Measurements from ENCODE around the gene MRPS5.

The MRPS5 gene

GRCh38 chr2:95059656-95060370 lies 61.8 kb downstream of the MRPS5 start:
- DNase-seq, result peak; percentile 10

DNA sequence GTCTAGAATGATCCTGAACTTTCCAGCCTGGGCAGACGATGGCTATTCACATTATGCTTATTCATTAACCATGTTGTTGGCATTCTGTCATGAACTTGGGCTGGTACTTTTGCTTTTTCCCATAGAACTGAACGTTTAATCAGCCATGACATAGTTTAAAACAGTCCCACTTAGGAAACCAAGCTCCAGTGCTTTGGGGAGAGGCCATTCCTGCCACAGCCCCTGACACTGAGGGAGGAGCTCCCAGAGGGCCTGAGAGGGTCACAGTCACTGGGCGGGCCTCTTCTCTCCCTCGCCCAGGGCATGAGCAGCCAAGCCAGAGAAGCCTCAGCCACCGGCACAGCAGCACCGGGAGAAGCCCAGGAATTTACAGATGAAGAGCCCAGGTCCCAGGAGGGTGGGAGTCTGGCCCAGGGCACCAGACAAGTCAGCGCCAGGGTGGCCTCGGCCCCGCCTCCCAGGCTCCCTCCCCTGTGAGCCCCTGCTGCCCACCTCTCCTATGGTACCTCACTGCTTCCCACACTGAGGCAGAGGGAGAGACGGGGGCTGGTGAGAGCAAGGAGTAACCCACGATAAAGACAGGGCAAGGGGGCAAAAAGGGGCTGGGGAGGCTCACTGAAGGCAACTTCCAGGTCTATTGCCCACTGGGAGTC lies 62.5 kb downstream of the MRPS5 start:
- DNase-seq, result peak; percentile 18

DNA sequence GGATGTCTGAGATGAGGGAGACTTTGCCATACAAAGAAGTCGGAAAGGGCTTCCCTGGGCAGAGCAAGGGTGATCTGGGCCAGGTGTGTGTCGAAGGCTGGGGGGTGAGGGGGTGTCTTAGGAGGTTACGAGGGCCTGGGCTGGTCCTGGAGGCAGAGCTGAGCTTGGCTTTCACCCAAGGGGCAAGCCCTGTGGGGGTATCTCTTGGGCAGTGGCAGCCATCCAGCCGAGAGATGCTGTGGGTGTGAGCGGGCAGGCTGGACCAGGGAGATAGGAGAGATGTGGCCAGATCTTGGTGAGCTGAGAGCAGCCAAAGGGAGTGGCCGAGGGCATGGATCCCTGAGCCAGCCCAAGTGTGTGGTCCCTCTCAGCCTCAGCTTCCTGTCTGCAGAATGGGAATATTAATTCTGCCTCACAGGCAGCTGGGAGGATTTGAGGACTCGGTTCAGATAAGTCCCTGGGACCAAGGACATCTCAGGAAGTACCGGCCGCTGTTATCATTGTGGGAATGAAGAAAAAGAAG lies 63.1 kb downstream of the MRPS5 start:
- DNase-seq, result peak; percentile 14

GRCh38 chr2:95057535-95058370 lies 63.9 kb downstream of the MRPS5 start:
- peak; percentile 10 for DNase-seq

GRCh38 chr2:95056461-95057459 lies 64.8 kb downstream of the MRPS5 start:
- DNase-seq, result no peak

DNA sequence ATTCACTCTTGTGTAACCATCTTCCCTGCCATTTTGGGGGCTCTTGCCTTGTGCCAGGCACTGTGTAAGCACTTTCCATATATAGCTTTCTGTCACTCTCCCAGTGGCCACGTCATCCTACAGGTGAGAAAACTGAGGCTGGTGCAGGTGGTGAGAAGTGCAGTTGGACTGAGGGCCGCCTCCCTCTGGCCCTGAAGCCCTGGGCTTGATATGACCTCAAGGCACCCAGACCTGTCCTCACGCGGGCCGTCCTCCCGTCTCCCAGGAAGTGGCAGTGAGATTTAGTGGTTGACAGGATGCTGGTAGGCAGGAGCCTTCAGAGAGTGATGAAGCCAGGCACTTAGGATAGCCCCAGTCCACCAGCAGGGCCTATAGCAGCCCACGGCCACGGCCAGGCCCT lies 65.6 kb downstream of the MRPS5 start:
- no peak for DNase-seq

- DNase-seq, result no peak
Measured at GRCh38 chr2:95055262-95055661, 66.3 kb downstream of the MRPS5 start.

GRCh38 chr2:95054016-95054415 lies 67.6 kb downstream of the MRPS5 start:
- no peak for DNase-seq

- DNase-seq, result no peak
Measured at GRCh38 chr2:95053543-95053942, 68.1 kb downstream of the MRPS5 start.

DNA sequence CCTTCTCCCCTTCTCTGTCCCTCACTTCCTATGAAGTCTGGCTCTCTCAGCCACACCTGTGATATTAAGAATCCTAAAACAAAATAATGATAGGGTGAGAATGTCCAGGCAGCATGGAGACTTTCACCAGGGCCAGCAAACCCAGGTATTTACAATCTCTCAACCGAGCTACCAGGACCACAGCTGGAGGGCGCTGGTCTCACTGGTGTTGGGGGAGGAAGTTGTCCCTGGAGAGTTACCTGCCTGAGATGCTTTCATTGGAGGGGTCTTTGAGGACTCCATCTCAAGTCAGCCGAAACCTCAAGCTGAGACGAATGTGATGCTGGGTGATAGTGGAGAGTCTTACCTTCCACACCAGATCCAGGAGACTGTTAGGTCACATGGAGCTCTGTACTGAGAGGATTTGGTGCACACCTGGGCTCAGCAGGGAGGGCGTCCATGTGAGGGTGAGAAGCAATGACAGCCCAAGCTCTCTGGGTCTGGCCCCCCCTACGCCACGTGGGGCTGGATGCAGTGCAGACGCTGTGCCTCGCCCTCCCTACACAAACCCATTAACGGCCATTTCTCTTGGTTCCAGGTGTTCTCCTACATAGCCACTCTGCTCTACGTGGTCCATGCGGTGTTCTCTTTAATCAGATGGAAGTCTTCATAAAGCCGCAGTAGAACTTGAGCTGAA lies 68.7 kb downstream of the MRPS5 start:
- no peak for DNase-seq

DNA sequence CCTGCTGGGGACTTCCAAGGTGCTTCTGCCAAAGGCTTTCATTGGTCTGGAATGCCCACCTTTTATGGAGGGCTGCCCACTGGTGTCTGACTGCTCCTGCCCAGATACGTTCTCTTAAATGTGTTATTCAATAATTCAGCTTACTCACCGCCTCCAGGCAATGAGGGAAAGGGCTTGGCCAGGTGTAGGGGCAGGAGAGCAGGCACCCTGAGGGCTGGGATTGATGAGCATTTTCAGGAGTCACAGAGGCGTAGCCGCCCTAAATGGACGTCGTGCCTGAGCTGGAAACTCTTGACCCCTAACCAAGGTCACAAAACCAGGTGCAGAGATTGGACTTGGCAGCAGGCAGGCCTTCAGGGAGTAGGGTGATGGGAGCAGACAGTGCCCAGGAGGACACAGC lies 69.3 kb downstream of the MRPS5 start:
- DNase-seq, result no peak

DNA sequence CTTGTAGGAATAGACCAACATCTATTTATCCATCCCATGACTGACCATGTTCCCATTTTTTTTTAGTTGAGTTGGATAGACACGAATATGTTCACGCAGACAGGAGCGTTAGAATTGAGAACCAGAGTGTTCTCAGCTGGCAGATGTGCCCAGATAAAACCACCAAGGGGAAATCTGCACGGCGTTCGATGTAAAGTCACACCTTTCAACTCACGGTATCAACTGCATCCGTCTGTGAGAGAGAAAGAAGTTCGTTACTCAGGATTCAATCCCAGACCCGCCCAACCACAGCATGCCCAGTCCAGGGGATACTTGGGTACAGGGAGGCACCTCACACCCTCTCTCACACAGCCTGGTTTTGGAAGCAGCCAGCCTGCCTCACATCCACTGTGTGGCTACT lies 70.0 kb downstream of the MRPS5 start:
- DNase-seq, result no peak

- no peak for DNase-seq
Measured at GRCh38 chr2:95050385-95051300, 71.0 kb downstream of the MRPS5 start.

DNA sequence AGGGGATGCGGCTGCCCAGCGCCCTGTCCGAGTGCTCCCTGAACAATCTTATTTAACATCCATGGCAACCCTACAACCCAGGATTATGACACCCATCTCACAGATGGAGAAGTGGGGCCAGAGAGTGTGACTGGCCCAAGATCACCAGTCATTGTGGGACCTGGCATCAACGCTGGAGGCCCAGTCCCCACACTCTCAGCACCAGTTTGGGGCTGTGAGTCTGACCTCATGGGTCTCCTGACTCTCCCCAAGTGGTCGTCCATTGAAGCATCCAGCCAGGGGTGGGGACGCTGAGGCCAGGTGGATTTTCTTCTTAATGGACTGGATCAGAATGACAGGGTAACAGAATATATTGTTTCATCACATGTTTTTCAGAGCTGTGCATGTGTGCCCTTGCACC lies 71.6 kb downstream of the MRPS5 start:
- DNase-seq, result no peak

DNA sequence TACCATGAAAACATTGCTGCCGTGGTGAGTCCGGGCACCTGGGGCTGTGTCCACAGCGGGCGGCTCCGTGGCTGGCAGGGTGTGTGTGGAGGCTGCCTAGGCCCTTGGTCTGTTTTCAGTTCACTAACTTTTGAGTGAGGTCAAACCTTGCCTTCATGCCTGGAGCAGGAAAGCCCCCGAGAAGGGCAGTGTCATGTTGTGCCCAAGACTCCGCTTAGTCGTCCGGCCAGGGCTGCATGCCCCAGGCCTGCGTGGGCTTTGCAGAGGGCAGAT lies 72.0 kb downstream of the MRPS5 start:
- DNase-seq, result no peak

- DNase-seq, result no peak
Measured at GRCh38 chr2:95048825-95049682, 72.6 kb downstream of the MRPS5 start.

DNA sequence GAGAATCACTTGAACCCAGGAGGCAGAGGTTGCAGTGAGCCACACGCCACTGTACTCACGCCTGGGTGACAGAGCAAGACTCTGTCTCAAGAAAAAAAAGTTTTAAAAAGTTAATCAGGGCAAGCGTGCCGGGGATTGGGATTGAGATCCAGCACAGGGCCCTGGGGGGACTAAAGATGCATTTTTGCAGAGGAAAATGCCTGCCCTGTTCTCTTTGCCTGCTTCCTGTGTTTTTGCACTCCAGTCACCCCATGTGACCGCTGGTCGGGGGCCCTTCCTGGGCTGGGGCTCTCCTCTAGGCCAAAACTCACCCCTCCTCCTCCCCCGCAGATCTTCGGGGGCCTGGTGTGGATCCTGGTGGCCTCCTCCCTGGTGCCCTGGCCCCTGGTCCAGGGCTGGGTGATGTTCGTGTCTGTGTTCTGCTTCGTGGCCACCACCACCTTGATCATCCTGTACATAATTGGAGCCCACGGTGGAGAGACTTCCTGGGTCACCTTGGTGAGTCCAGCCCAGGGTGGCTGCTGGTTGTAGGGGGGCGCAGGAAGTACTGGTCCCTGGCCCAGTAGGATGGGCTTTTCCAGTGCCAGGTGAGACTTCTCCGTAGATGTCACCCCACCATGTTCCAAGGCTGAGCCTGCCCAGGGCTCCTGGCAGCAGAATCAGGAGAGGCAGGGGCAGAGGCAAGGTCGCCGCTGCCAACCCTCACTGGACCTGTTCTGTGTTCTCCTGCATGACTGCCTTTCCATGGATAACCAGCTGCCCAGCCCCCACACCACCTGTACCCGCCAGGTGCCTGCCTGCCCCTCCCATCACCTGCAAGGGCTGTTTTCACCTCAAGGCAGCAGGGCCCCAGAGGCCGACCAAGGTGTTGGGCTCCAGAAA lies 73.7 kb downstream of the MRPS5 start:
- DNase-seq, result no peak

- no peak for DNase-seq
Measured at GRCh38 chr2:95046371-95047112, 75.1 kb downstream of the MRPS5 start.

Data from stimulated activated CD8-positive, alpha-beta memory T cell treated with anti-CD3 and anti-CD28 coated beads, Interleukin-4, amount 100 ng/mL, for 48 hours (primary cell).